ENCODE measurements around the gene FAM83B.
"Not testable (repeated sequence)": the region's sequence is repeated elsewhere in the genome, so short reads cannot be mapped to it uniquely, and the experiment has no call there.

Gene FAM83B

GRCh38 chr6:54846243-54846856 lies at the start of gene FAM83B:
FAM83B (plus strand) TSS chr6:54846771; CDS start chr6:54870247, 23,476 bp downstream.
- no peak within 1 kb of the TSS for H3K4me3 Mint-ChIP-seq
- DNase-seq (ENCODE audit: low spot score in 2 of 2): no peak
- no peak for ATAC-seq (ENCODE audit: low read depth)
- no peak within 1 kb of the TSS for H3K27ac Mint-ChIP-seq
- no peaks in the 10 kb centered on the region for H3K36me3 Mint-ChIP-seq
- H3K27me3 Mint-ChIP-seq: peaks cover 2% of the 10 kb centered on the region
- peaks cover 11% of the 10 kb centered on the region for H3K9me3 Mint-ChIP-seq
- no peaks in the 10 kb centered on the region for H3K4me1 Mint-ChIP-seq

GRCh38 chr6:54796918-54797317 lies 49.7 kb upstream of the FAM83B start:
- not testable (repeated sequence) for ATAC-seq (ENCODE audit: low read depth); H3K4me3 Mint-ChIP-seq; H3K27ac Mint-ChIP-seq; H3K36me3 Mint-ChIP-seq; DNase-seq (ENCODE audit: low spot score in 2 of 2); H3K27me3 Mint-ChIP-seq; H3K4me1 Mint-ChIP-seq
- H3K9me3 Mint-ChIP-seq: peaks cover 11% of the 10 kb centered on the region

GRCh38 chr6:54800050-54800600 lies 46.4 kb upstream of the FAM83B start:
- DNase-seq (ENCODE audit: low spot score in 2 of 2) (no peak), ATAC-seq (ENCODE audit: low read depth) (no peak)
- no peaks in the 10 kb centered on the region for H3K27me3 Mint-ChIP-seq
- peaks cover 14% of the 10 kb centered on the region for H3K9me3 Mint-ChIP-seq
- no peak overlapping the region for H3K4me3 Mint-ChIP-seq
- no peaks in the 10 kb centered on the region for H3K36me3 Mint-ChIP-seq
- no peaks in the 10 kb centered on the region for H3K4me1 Mint-ChIP-seq
- no peak overlapping the region for H3K27ac Mint-ChIP-seq

- no peaks in the 10 kb centered on the region for H3K27me3 Mint-ChIP-seq
- peaks cover 13% of the 10 kb centered on the region for H3K9me3 Mint-ChIP-seq
- no peak overlapping the region for H3K4me3 Mint-ChIP-seq
- H3K4me1 Mint-ChIP-seq: no peaks in the 10 kb centered on the region
- no peak for DNase-seq (ENCODE audit: low spot score in 2 of 2)
- ATAC-seq (ENCODE audit: low read depth): no peak
- H3K27ac Mint-ChIP-seq: no peak overlapping the region
- H3K36me3 Mint-ChIP-seq: no peaks in the 10 kb centered on the region
These were observed 45.3 kb upstream of the FAM83B start for GRCh38 chr6:54801244-54801643.

- no peak for DNase-seq (ENCODE audit: low spot score in 2 of 2)
- H3K9me3 Mint-ChIP-seq: peaks cover 11% of the 10 kb centered on the region
These were observed 44.9 kb upstream of the FAM83B start for GRCh38 chr6:54801669-54802068.

GRCh38 chr6:54802775-54803634 lies 43.6 kb upstream of the FAM83B start:
- H3K27ac Mint-ChIP-seq: no peak overlapping the region
- H3K36me3 Mint-ChIP-seq: no peaks in the 10 kb centered on the region
- DNase-seq (ENCODE audit: low spot score in 2 of 2) (no peak), ATAC-seq (ENCODE audit: low read depth) (no peak)
- no peaks in the 10 kb centered on the region for H3K4me1 Mint-ChIP-seq
- H3K4me3 Mint-ChIP-seq: no peak overlapping the region
- H3K27me3 Mint-ChIP-seq: no peaks in the 10 kb centered on the region
- H3K9me3 Mint-ChIP-seq: peaks cover 9% of the 10 kb centered on the region

More at GRCh38 chr6:54801669-54802068, 44.9 kb upstream of the FAM83B start:
- H3K4me1 Mint-ChIP-seq: no peaks in the 10 kb centered on the region
- no peak overlapping the region for H3K4me3 Mint-ChIP-seq
- no peak for ATAC-seq (ENCODE audit: low read depth)
- no peaks in the 10 kb centered on the region for H3K27me3 Mint-ChIP-seq
- no peak overlapping the region for H3K27ac Mint-ChIP-seq
- H3K36me3 Mint-ChIP-seq: no peaks in the 10 kb centered on the region

- Mint-ChIP-seq H3K27me3 (no peaks in the 10 kb centered on the region), H3K4me3 (no peak overlapping the region), H3K36me3 (no peaks in the 10 kb centered on the region), H3K9me3 (peaks cover 10% of the 10 kb centered on the region), H3K27ac (no peak overlapping the region), H3K4me1 (no peaks in the 10 kb centered on the region)
- ATAC-seq (ENCODE audit: low read depth) (no peak), DNase-seq (ENCODE audit: low spot score in 2 of 2) (no peak)
These were observed 41.5 kb upstream of the FAM83B start for GRCh38 chr6:54805077-54805476.

GRCh38 chr6:54810147-54810546 lies 36.4 kb upstream of the FAM83B start:
- Mint-ChIP-seq H3K27ac (no peak overlapping the region), H3K4me3 (no peak overlapping the region), H3K36me3 (no peaks in the 10 kb centered on the region), H3K9me3 (peaks cover 14% of the 10 kb centered on the region), H3K27me3 (no peaks in the 10 kb centered on the region), H3K4me1 (no peaks in the 10 kb centered on the region)
- DNase-seq (ENCODE audit: low spot score in 2 of 2): no peak
- no peak for ATAC-seq (ENCODE audit: low read depth)

- Mint-ChIP-seq H3K9me3 (peaks cover 16% of the 10 kb centered on the region), H3K4me1 (no peaks in the 10 kb centered on the region), H3K27me3 (no peaks in the 10 kb centered on the region), H3K36me3 (no peaks in the 10 kb centered on the region), H3K27ac (no peak overlapping the region), H3K4me3 (no peak overlapping the region)
- ATAC-seq (ENCODE audit: low read depth) (no peak), DNase-seq (ENCODE audit: low spot score in 2 of 2) (no peak)
These were observed 32.7 kb upstream of the FAM83B start for GRCh38 chr6:54813892-54814291.

GRCh38 chr6:54817236-54817635 lies 29.3 kb upstream of the FAM83B start:
- ATAC-seq (ENCODE audit: low read depth): no peak
- Mint-ChIP-seq H3K27ac (no peak overlapping the region), H3K27me3 (no peaks in the 10 kb centered on the region), H3K4me3 (no peak overlapping the region), H3K9me3 (peaks cover 6% of the 10 kb centered on the region), H3K4me1 (no peaks in the 10 kb centered on the region), H3K36me3 (no peaks in the 10 kb centered on the region)
- DNase-seq (ENCODE audit: low spot score in 2 of 2): no peak

GRCh38 chr6:54817834-54818233 lies 28.7 kb upstream of the FAM83B start:
- H3K9me3 Mint-ChIP-seq: peaks cover 7% of the 10 kb centered on the region
- H3K27me3 Mint-ChIP-seq: no peaks in the 10 kb centered on the region
- no peaks in the 10 kb centered on the region for H3K36me3 Mint-ChIP-seq
- ATAC-seq (ENCODE audit: low read depth) (no peak), DNase-seq (ENCODE audit: low spot score in 2 of 2) (no peak)
- no peak overlapping the region for H3K27ac Mint-ChIP-seq
- no peak overlapping the region for H3K4me3 Mint-ChIP-seq
- no peaks in the 10 kb centered on the region for H3K4me1 Mint-ChIP-seq

GRCh38 chr6:54824225-54824624 lies 22.3 kb upstream of the FAM83B start:
- H3K27me3 Mint-ChIP-seq; H3K36me3 Mint-ChIP-seq; H3K4me1 Mint-ChIP-seq; H3K4me3 Mint-ChIP-seq; H3K27ac Mint-ChIP-seq; DNase-seq (ENCODE audit: low spot score in 2 of 2); ATAC-seq (ENCODE audit: low read depth): not testable (repeated sequence)
- H3K9me3 Mint-ChIP-seq: peaks cover 16% of the 10 kb centered on the region

GRCh38 chr6:54827010-54827409 lies 19.6 kb upstream of the FAM83B start:
- H3K27ac Mint-ChIP-seq: no peak overlapping the region
- no peaks in the 10 kb centered on the region for H3K27me3 Mint-ChIP-seq
- no peaks in the 10 kb centered on the region for H3K4me1 Mint-ChIP-seq
- H3K9me3 Mint-ChIP-seq: peaks cover 18% of the 10 kb centered on the region
- DNase-seq (ENCODE audit: low spot score in 2 of 2): no peak
- ATAC-seq (ENCODE audit: low read depth): no peak
- H3K36me3 Mint-ChIP-seq: no peaks in the 10 kb centered on the region
- no peak overlapping the region for H3K4me3 Mint-ChIP-seq

GRCh38 chr6:54830216-54830615 lies 16.4 kb upstream of the FAM83B start:
- no peak for ATAC-seq (ENCODE audit: low read depth)
- DNase-seq (ENCODE audit: low spot score in 2 of 2): no peak
- Mint-ChIP-seq H3K27ac (no peak overlapping the region), H3K27me3 (no peaks in the 10 kb centered on the region), H3K9me3 (peaks cover 13% of the 10 kb centered on the region), H3K36me3 (no peaks in the 10 kb centered on the region), H3K4me1 (no peaks in the 10 kb centered on the region), H3K4me3 (no peak overlapping the region)

Data from memory B cell (primary cell).